HG02610 (cell line): Measurements from ENCODE around the gene ZNF699.
"Not testable (repeated sequence)": the region's sequence is repeated elsewhere in the genome, so short reads cannot be mapped to it uniquely, and the experiment has no call there.

Source experiments
- ATAC-seq: cut with Tn5 transposase; IDR thresholded peaks from one replicate; pipeline ENCODE4 v1.9.1; 2021; ENCODE audit warnings: mild to moderate bottlenecking, moderate library complexity; ENCODE audit not compliant: unreplicated experiment

ZNF699 gene

GRCh38 chr19:9309139-9309973, at the start of gene ZNF699:
TSS of gene ZNF699 (minus strand) at chr19:9309838. CDS start at chr19:9305119, 4,719 bp downstream.
- peak; percentile 87 for ATAC-seq

DNA sequence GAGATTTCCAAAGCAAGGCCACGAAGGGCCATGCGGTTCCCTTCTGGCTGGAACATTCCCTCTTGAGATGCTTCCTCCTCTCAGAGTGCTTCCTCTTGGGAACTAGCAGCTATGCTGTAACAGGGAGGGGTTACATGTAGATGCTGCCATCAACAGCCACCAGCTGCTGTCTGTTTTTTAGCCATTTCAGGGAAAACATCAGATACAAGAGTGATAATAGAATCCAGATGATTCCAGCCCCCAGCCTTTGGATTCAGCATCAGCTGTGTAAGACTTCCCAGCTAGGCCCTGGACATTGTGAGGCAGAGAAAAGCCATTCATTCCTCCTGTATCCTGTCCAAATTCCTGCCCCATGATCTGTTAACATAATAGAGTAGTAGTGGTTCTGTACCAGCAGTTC, 45.0 kb upstream of the ZNF699 start:
- no peak for ATAC-seq

DNA sequence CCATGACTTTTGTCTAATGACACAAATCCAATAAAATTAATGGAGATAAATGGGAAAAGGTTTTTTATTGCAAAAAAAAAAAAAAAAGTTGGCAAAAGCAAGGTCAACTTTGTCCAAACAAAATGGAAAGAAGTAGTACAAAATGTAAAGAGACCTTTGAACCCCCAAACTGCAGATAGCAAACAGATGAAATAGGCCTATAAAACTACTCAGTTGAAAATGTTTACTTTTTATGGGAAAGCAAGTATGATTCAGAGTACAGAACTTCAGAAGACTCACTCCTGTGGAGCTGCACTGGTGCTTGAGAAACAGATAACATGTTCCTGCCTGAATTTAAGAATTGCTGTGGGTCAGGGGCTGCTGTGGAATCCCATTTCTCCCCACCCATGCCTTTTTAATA, 43.4 kb upstream of the ZNF699 start:
- ATAC-seq = no peak

- no peak for ATAC-seq
Measured at GRCh38 chr19:9352505-9352904, 42.9 kb upstream of the ZNF699 start.

- ATAC-seq = no peak
Measured at GRCh38 chr19:9348671-9349070, 39.0 kb upstream of the ZNF699 start.

DNA sequence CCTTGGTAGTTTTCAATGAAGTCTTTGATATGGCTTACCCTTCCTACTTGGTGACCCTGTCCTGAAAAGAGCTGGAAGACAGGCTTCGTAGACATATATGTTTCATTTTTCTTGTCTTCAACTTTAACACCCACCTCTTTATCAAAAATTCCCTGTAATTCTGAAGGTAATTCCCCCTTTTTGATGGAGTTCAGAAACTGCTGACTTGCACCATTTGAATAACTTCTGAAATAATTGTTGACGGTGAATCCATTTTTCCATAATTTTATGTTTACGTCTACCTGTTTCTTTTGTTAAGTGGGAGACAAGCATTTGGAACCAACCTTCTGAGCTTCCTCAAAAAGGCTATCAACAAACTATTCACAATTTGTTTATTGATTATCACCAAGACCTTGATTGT, 38.6 kb upstream of the ZNF699 start:
- ATAC-seq = no peak

GRCh38 chr19:9345005-9345404, 35.4 kb upstream of the ZNF699 start:
- ATAC-seq = no peak

GRCh38 chr19:9342610-9343304, 33.1 kb upstream of the ZNF699 start:
- no peak for ATAC-seq

- ATAC-seq = no peak
Measured at GRCh38 chr19:9329999-9330398, 20.4 kb upstream of the ZNF699 start.

- ATAC-seq = no peak
Measured at GRCh38 chr19:9324584-9324962, 14.9 kb upstream of the ZNF699 start.

- ATAC-seq = peak; percentile 96
Measured at GRCh38 chr19:9323919-9324583, 14.4 kb upstream of the ZNF699 start, which contains the start of gene ZNF559. TSS of gene ZNF559 (plus strand) at chr19:9324179. CDS start at chr19:9338550, 14,371 bp downstream.

DNA sequence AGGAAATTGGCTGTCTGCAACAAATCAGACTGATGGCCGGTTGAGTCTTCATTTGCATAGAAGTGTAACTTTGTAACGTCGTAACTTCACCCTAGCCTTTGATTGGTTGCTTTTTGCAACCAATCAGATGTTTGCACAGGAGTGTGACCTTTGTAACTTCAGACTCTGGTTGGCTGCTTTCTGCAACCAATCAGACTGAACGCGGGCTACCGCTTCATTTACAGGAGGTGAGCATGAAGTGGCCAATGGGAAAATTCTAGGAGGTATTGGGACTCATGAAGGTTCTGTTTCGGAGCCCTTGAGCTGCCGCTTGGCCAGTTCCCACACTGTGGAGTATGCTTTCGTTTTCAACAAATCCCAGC, 13.9 kb upstream of the ZNF699 start:
- ATAC-seq = peak; percentile 41

GRCh38 chr19:9322201-9322600, 12.6 kb upstream of the ZNF699 start:
- ATAC-seq = not testable (repeated sequence)

- not testable (repeated sequence) for ATAC-seq
Measured at GRCh38 chr19:9321756-9322155, 12.1 kb upstream of the ZNF699 start.

- no peak for ATAC-seq
Measured at GRCh38 chr19:9321338-9321737, 11.7 kb upstream of the ZNF699 start.

- ATAC-seq = no peak
Measured at GRCh38 chr19:9313756-9314155, 4.1 kb upstream of the ZNF699 start.

DNA sequence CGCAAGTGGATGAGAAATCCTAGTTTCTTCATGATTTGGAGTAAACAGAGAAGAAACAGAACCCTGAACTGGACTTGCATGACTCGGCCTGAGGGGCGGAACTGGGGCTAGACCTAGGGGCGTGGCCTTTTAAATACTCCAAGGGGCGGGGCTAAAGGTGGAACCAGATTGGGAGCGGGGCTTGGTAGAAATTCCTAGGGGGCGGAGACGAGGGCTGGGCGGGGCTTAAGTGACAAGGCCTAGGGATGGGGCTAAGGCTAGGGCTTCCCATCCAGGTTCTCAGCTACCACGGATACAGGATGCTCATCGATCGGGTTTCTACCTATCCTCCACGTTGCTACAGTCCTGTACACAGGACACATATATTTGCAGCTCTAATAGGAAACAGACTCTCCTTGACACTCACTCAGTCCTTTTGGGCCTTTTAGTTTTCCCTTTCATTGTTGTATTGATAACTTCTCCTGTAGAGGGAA, 372 bp upstream of the ZNF699 start:
- ATAC-seq = peak; percentile 61

GRCh38 chr19:9308091-9308770, 1.4 kb downstream of the ZNF699 start:
- ATAC-seq = no peak

DNA sequence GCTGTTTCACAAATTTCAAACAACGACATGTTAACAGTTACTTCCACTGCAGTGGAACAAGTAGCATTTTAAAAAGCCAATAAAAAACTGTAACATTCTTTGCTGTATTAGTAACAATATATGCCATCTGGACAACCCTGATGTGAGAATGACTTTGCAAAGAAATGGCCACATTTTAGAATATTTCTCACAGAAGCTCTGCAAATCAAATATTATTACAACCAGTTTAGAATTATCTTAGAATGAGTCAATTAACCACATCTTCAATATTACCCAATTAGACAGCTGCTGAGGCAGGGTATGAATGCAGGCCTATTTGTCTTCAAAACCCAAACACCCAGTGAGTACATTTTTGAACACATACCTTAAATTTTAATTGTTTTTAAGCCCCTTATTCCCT, 3.2 kb downstream of the ZNF699 start:
- no peak for ATAC-seq

DNA sequence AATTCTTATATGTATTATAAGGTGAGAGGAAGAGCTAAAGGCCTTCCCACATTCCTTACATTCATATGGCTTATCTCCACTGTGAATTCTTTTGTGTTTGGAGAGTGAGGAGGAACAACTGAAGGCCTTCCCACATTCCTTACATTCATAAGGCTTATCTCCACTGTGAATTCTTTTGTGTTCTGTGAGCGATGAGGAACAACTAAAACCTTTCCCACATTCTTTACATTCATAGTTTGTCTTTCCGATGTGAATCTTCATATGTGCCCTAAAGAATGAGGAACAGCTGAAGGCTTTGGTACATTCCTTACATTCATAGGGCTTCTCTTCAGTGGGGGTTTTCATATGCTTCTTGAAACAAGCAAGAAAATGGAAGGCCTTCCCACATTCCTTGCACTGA, 13.3 kb downstream of the ZNF699 start:
- no peak for ATAC-seq

GRCh38 chr19:9295411-9295849, 14.2 kb downstream of the ZNF699 start:
- ATAC-seq = no peak
